GM19240 (cell line): ENCODE data around the gene FBXO28.
"Not testable (repeated sequence)": the region's sequence is repeated elsewhere in the genome, so short reads cannot be mapped to it uniquely, and the experiment has no call there.

Experiments
- DNase-seq: peaks from one replicate; pipeline ENCODE4 v3.0.0; 2011; ENCODE audit warnings: low spot score; ENCODE audit not compliant: insufficient read length

The FBXO28 gene

GRCh38 chr1:224113918-224114786 lies at the start of gene FBXO28:
Gene FBXO28 (plus strand): TSS chr1:224114111. CDS start chr1:224114130, 19 bp downstream.
- DNase-seq = peak; percentile 92

DNA sequence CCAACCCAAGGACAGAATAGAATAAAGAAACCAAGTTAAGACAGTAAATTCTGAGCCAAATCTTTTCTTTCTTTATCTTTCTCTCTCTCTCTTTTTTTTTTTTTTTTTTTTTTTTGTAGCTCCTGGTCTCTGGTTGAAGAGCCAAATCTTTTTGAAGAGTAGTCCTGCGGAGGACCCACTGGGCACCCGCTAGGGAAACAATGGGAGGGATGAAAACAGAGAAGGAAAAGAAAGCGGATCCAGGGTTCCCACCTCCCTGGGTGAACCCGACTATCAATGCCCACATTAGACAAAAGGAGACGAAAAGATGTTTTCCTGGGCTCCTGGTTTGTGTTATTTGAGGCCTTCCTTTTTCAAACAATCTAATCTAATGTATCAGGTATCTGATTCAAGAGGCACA lies 49.8 kb upstream of the FBXO28 start:
- no peak for DNase-seq

DNA sequence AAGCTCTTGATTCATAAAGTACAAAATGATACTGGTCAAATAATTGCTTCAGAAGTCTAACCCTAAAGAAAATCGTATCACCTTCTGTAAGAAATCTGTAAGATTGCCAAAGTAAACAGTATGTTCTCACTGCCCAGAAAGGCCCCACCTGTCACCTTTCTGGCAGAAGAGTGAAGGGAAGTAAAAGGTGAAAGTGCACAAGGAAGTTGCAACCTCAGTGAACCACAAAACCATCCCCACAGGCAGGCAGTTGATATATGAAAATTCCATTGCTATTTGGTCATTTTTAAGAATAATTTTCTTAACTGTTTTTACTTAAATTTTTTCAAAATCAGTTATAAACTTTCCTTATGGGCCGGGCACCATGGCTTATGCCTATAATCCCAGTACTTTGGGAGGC lies 48.5 kb upstream of the FBXO28 start:
- no peak for DNase-seq

- DNase-seq = no peak
Measured at GRCh38 chr1:224067207-224067606, 46.7 kb upstream of the FBXO28 start.

DNA sequence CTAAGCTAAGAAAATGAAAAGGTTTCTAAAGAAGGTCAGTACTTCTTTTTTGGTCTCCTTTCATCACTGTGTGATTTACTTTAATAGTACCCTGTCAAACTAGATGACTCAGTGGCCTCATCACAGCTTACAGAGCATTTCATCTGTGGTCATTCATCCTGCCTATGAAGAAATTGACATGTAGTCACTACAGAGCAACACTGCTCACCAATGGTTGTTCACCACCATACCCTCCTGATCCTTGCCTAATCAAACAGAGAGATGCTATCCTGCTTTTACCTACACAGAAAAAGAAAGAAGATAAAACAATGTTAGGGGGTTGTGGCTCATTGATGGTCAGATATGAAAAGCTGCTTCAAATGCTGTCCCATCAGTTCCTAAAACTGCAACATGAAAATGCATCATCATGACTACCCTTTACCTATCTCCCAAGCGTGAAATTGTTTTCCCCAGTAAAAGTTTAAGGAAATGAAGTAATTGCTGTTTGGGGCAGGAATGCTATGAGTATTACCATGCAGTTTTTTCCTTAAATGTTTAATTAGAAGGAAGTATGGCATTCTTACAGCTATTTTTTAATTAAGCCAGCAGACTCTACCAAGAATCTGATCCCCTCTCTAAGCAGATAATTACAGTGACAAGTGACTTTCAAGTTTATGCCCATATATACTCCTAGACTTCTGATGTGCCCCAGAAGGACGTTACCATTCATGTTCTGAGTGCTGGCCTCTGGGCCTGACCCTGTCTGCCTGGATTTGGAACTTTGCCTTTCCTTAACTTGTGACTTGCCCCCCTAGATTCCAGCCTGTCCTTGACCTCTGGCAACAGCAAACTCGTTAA lies 46.1 kb upstream of the FBXO28 start:
- DNase-seq = no peak

DNA sequence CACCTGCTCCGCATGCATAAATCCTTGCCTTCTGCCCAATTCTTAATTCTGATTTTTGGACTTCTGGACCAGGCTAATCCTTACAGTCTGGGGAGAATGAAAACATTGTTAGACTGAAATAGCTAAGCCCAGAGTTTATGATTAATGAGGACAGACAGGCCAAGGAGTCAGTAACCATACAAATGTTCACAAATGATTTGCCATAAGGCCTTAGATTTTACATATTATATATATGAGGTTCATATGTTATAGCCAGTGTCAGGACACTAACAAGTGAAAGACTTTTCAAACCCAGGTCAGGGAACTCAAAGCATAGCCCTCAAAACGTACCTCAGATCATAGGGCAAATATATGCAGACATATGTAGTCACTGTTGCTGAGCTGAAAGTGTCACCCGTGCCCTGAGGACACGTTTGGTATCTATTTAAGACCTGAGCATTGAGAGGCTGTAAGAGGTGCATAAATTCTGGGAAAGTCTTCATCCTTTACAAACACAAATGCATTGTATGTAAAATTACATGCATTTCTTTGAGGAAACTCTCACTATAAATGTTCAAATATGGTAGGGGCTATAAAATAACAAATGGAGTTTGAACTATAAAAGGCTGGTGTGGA lies 45.3 kb upstream of the FBXO28 start:
- DNase-seq = no peak

GRCh38 chr1:224069138-224069537 lies 44.8 kb upstream of the FBXO28 start:
- no peak for DNase-seq

GRCh38 chr1:224070521-224070920 lies 43.4 kb upstream of the FBXO28 start:
- no peak for DNase-seq

- no peak for DNase-seq
Measured at GRCh38 chr1:224076407-224076806, 37.5 kb upstream of the FBXO28 start.

GRCh38 chr1:224079644-224080043 lies 34.3 kb upstream of the FBXO28 start:
- DNase-seq = not testable (repeated sequence)

- no peak for DNase-seq
Measured at GRCh38 chr1:224080115-224080774, 33.7 kb upstream of the FBXO28 start.

DNA sequence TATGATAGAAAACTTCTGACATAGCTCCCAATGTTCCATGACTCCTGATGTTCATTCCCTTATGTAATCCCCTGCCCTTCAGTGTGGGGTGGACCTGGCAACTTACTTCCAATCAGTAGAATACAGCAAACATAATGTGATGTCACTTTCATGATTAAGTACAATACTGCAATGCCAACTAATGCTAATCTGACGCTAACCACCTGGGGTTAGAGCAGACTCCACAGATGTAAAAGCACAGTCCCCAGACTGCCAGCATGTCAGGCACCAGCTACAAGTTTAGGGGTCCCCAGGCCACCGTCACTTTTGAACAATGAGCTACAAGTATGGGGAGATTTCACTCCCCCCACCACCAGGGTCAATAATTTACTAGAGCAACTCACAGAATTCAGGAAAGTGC lies 32.3 kb upstream of the FBXO28 start:
- DNase-seq = no peak

GRCh38 chr1:224082146-224082545 lies 31.8 kb upstream of the FBXO28 start:
- no peak for DNase-seq

DNA sequence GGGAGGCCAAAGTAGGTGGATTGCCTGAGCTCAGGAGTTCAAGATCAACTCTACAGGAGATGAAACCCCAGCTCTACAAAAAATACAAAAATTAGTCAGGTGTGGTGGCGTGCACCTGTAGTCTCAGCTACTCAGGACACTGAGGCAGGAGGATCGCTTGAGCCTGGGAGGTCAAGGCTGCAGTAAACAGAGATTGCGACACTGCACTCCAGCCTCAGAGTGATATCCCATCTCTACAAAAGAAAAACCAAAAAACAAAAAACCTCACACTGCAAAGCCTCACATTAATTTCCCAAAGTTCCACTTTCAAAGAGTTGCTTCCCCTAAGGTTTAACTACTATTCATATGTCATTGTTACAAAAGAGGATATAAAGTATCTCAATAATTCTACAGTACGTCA lies 29.0 kb upstream of the FBXO28 start:
- DNase-seq = no peak

GRCh38 chr1:224085421-224086108 lies 28.3 kb upstream of the FBXO28 start:
- DNase-seq = no peak

- no peak for DNase-seq
Measured at GRCh38 chr1:224087286-224087794, 26.6 kb upstream of the FBXO28 start.

- DNase-seq = no peak
Measured at GRCh38 chr1:224089583-224089982, 24.3 kb upstream of the FBXO28 start.

DNA sequence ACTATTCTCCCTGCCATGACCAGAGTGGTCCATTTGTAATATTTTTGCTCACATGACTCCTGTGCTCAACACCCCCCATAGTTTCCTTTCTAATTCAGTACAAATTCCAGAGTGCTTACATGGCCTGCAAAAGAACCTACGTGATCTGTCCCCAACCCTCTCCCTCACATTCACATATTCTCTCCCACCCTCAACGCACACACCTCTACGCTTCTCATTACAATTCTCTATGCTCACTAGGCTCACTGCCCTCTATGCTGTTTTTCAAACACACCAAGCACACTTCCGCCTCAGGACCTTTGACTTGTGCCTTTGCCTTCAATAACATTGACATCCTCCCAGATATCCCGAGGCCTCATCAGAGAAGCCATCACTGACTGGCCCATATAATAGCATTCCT lies 23.8 kb upstream of the FBXO28 start:
- DNase-seq = no peak

DNA sequence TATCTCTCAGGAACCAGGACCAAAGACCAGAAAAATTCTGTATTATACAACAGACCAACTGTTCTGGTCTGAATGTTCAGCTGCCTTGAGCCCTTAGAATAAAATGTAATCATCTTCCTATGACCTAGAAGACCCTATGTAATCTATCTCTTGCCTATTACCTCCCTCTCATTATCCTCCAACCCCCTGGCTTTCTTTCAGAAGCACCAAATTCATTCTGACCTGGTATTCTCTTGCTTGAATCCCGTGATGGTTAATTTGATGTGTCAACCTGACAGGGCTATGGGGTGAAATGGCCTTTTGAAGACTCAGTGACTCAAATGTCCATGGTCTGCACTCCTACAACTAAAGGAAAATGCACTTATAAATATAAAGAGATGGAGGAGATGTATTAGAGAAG lies 21.8 kb upstream of the FBXO28 start:
- DNase-seq = no peak

DNA sequence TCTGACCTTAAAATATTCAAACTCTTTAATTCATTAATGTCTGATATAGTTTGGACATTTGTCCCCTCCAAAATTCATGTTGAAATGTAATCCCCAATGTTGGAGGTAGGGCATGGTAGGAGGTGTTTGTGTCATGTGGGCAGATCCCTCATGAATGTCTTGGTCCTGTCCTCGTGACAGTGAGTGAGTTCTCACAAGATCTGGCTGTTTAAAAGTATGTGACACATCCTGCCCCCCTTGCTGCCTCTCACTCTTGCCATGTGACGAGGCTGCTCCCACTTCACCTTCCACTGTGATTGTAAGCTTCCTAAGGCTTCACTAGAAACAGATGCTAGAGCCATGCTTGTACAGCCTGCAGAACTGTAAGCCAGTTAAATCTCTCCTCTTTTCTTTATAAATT lies 21.3 kb upstream of the FBXO28 start:
- no peak for DNase-seq

- DNase-seq = no peak
Measured at GRCh38 chr1:224095339-224095738, 18.6 kb upstream of the FBXO28 start.
